ENCODE results near the gene HTR5A.
A peak's percentile ranks its signal among the peaks of the same experiment; 100 is the strongest.

DNA sequence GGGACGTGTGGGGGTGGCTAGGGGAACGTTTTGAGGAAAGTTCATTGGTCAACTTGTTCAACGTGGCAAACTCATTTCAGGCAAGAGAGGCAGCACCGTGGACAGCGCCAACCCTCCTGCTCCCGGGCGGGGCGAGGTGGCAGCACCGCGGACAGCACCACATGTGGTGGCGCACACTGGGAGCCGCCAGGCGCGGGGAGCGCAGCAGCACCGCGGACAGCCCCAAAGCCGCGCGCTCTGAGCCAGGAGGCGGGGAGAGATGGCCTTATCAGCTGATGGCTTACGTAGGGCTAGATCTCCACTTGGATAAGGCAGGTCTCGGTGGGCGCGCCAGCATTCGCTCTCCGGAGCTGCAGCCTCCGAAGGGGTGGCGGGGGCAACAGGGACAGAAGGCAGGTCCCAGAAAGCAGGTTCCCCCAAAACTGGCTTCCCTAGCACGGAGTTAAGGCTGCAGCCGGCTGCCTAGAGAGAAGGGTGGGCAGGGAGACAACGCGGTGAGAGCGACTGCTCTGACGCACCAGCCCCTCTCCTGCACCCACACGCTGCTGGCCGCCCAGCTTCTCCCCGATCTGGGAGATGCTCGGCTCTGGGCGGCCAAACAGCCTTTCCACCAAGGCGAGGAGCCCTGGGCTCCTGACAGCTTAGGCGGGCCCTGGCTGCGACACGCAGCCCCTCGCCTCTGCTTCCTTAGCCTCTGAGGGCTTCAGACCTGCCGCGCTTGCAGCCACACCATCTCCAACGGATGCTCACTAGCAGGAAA, at the start of gene HTR5A:
- TF ChIP-seq, protein P1, sequence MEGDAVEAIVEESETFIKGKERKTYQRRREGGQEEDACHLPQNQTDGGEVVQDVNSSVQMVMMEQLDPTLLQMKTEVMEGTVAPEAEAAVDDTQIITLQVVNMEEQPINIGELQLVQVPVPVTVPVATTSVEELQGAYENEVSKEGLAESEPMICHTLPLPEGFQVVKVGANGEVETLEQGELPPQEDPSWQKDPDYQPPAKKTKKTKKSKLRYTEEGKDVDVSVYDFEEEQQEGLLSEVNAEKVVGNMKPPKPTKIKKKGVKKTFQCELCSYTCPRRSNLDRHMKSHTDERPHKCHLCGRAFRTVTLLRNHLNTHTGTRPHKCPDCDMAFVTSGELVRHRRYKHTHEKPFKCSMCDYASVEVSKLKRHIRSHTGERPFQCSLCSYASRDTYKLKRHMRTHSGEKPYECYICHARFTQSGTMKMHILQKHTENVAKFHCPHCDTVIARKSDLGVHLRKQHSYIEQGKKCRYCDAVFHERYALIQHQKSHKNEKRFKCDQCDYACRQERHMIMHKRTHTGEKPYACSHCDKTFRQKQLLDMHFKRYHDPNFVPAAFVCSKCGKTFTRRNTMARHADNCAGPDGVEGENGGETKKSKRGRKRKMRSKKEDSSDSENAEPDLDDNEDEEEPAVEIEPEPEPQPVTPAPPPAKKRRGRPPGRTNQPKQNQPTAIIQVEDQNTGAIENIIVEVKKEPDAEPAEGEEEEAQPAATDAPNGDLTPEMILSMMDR (IDR thresholded peaks at IDR 0.05 in 2 of 3, conservative IDR thresholded peaks at IDR 0.05 in 1 of 3; ENCODE audit: control insufficient read depth in 2 of 3, extremely low read depth in 1 of 3, insufficient read depth in 1 of 3, low read depth in 3 of 3, low read length in 3 of 3): no peak
- TF ChIP-seq, protein P2, sequence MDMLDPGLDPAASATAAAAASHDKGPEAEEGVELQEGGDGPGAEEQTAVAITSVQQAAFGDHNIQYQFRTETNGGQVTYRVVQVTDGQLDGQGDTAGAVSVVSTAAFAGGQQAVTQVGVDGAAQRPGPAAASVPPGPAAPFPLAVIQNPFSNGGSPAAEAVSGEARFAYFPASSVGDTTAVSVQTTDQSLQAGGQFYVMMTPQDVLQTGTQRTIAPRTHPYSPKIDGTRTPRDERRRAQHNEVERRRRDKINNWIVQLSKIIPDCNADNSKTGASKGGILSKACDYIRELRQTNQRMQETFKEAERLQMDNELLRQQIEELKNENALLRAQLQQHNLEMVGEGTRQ (IDR thresholded peaks at IDR 0.05; ENCODE audit: borderline replicate concordance, low read depth, low read length): no peak
- TF ChIP-seq POLR2A (IDR thresholded peaks at IDR 0.05; ENCODE audit: low read depth, low read length) (no peak), RFX5 (IDR thresholded peaks at IDR 0.05; ENCODE audit: low read depth, low read length) (no peak), SREBF1 (IDR thresholded peaks at IDR 0.05; ENCODE audit: low read length) (peak; percentile 97), SREBF2 (IDR thresholded peaks at IDR 0.05; ENCODE audit: low read length) (no peak), JUNB (IDR thresholded peaks at IDR 0.05) (no peak), ZNF384 (IDR thresholded peaks at IDR 0.05; ENCODE audit: borderline replicate concordance, low read depth, low read length) (no peak), EP300 (IDR thresholded peaks at IDR 0.05; ENCODE audit: borderline replicate concordance in 1 of 2, control insufficient read depth in 1 of 2, low read depth in 2 of 2, low read length in 2 of 2) (no peak), CEBPB (IDR thresholded peaks at IDR 0.05; ENCODE audit: borderline replicate concordance in 1 of 2, low read depth in 2 of 2, low read length in 2 of 2) (no peak), CHD1 (IDR thresholded peaks at IDR 0.05; ENCODE audit: low read depth, low read length) (no peak), PAX5 (IDR thresholded peaks at IDR 0.05; ENCODE audit: borderline replicate concordance, low read depth, low read length) (0 out of 2 replicates have a peak, but pooled peaks have one; percentile 48), KDM1A (IDR thresholded peaks at IDR 0.05; ENCODE audit: borderline replicate concordance) (no peak), POLR2AphosphoS5 (IDR thresholded peaks at IDR 0.05; ENCODE audit: low read length) (no peak)

Measured in GM12878 (cell line).